Hepatocyte (in vitro differentiated cells): ENCODE data around the gene C19orf12.

Experiments
- EZH2 ChIP-seq: fragments of 200-600 bp; sonication (generic); IDR thresholded peaks from 2 replicates; pipeline ENCODE4 v1.6.1; 2016; ENCODE audit warnings: antibody characterized with exemption, mild to moderate bottlenecking, borderline replicate concordance
- EZH2phosphoT487 ChIP-seq: fragments of 200-600 bp; sonication (generic); IDR thresholded peaks from one replicate; pipeline ENCODE4 v1.6.1; 2018; ENCODE audit warnings: antibody characterized with exemption, mild to moderate bottlenecking, low read depth, moderate library complexity; ENCODE audit not compliant: unreplicated experiment, severe bottlenecking
- TF ChIP-seq, protein P1 (sequence below): fragments of 200-600 bp; sonication (generic); IDR thresholded peaks from 2 replicates; pipeline ENCODE4 v1.5.1; 2016; ENCODE audit warnings: antibody characterized with exemption, mild to moderate bottlenecking; ENCODE audit not compliant: poor library complexity

DNA sequence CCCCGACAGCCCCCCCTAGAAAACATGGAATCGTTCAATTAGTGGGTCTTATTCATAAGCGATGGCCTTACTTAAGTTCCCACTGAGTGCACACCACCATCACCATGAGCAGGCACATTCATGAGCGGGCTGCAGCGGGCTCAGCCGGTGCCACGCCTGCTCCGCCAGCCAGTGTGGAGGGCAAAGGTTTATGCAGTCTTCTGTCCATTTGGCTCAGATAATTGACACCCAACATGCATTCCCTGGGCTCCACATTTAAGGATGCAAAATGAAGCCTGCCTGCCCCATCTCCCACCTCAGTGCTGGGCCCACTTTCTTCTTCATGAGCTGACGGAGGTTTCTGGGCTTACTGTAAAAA lies 12.1 kb downstream of the C19orf12 start:
- TF ChIP-seq, protein P1, sequence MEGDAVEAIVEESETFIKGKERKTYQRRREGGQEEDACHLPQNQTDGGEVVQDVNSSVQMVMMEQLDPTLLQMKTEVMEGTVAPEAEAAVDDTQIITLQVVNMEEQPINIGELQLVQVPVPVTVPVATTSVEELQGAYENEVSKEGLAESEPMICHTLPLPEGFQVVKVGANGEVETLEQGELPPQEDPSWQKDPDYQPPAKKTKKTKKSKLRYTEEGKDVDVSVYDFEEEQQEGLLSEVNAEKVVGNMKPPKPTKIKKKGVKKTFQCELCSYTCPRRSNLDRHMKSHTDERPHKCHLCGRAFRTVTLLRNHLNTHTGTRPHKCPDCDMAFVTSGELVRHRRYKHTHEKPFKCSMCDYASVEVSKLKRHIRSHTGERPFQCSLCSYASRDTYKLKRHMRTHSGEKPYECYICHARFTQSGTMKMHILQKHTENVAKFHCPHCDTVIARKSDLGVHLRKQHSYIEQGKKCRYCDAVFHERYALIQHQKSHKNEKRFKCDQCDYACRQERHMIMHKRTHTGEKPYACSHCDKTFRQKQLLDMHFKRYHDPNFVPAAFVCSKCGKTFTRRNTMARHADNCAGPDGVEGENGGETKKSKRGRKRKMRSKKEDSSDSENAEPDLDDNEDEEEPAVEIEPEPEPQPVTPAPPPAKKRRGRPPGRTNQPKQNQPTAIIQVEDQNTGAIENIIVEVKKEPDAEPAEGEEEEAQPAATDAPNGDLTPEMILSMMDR: no peak
- TF ChIP-seq EZH2phosphoT487 (no peak), EZH2 (no peak)
